H9 (cell line): ENCODE data around the gene NLRC3. TPM values are rescaled to one million over a fixed set of nuclear protein-coding genes. Genes with fewer than 3 reads are reported as not detected.
"Not testable (repeated sequence)": the region's sequence is repeated elsewhere in the genome, so short reads cannot be mapped to it uniquely, and the experiment has no call there.

Experiments
- DNase-seq: peaks from one replicate; pipeline ENCODE4 v3.0.0-alpha.2; 2017
- H2AFZ ChIP-seq: one replicate; pipeline ENCODE4 v1.6.1; 2013; ENCODE audit warnings: mild to moderate bottlenecking, low read length, control low read depth, moderate library complexity
- H2AK5ac ChIP-seq: 2 replicates; pipeline ENCODE4 v1.6.1; 2013; ENCODE audit warnings: low read length, control low read depth, mixed read lengths; ENCODE audit not compliant: insufficient read length
- H2BK120ac ChIP-seq: one replicate; pipeline ENCODE4 v1.6.1; 2013; ENCODE audit warnings: low read depth, mild to moderate bottlenecking, low read length, control low read depth, inconsistent platforms; ENCODE audit not compliant: poor library complexity, severe bottlenecking
- H2BK12ac ChIP-seq: 2 replicates; pipeline ENCODE4 v1.6.1; 2013; ENCODE audit warnings: low read length, control low read depth, mixed read lengths, low read depth; ENCODE audit not compliant: insufficient read length
- H2BK15ac ChIP-seq: 2 replicates; pipeline ENCODE4 v1.6.1; 2013; ENCODE audit warnings: low read depth, low read length, control low read depth
- H2BK20ac ChIP-seq: one replicate; pipeline ENCODE4 v1.6.1; 2013; ENCODE audit warnings: low read depth, mild to moderate bottlenecking, low read length, control low read depth, inconsistent platforms; ENCODE audit not compliant: poor library complexity, severe bottlenecking
- H2BK5ac ChIP-seq: 2 replicates; pipeline ENCODE4 v1.6.1; 2013; ENCODE audit warnings: low read length, control low read depth, mixed read lengths; ENCODE audit not compliant: insufficient read length
- H3K14ac ChIP-seq: 2 replicates; pipeline ENCODE4 v1.6.1; 2013; ENCODE audit warnings: low read length, control low read depth; ENCODE audit not compliant: insufficient read depth
- H3K18ac ChIP-seq: 2 replicates; pipeline ENCODE4 v1.6.1; 2013; ENCODE audit warnings: low read depth, mild to moderate bottlenecking, mixed read lengths, low read length, control low read depth; ENCODE audit not compliant: insufficient read length
- H3K23ac ChIP-seq: 2 replicates; pipeline ENCODE4 v1.6.1; 2013; ENCODE audit warnings: low read length, control low read depth, mixed read lengths, low read depth; ENCODE audit not compliant: insufficient read length
- H3K23me2 ChIP-seq: 2 replicates; pipeline ENCODE4 v1.6.1; 2013; ENCODE audit warnings: low read depth, mild to moderate bottlenecking, mixed read lengths, low read length, control low read depth; ENCODE audit not compliant: insufficient read length, poor library complexity, severe bottlenecking
- H3K27ac ChIP-seq: 2 replicates; pipeline ENCODE4 v1.5.1; 2013; ENCODE audit warnings: low read length, control low read depth, mixed read lengths, low read depth; ENCODE audit not compliant: insufficient read length
- H3K27me3 ChIP-seq: 2 replicates; pipeline ENCODE4 v1.6.1; 2013; ENCODE audit warnings: low read length, control low read depth, inconsistent platforms; ENCODE audit not compliant: insufficient read depth
- H3K4ac ChIP-seq: 2 replicates; pipeline ENCODE4 v1.6.1; 2013; ENCODE audit warnings: low read depth, mild to moderate bottlenecking, control low read depth, inconsistent platforms, low read length, moderate library complexity
- H3K4me1 ChIP-seq: 2 replicates; pipeline ENCODE4 v1.6.1; 2013; ENCODE audit warnings: low read length, control low read depth, inconsistent platforms; ENCODE audit not compliant: insufficient read depth
- H3K4me2 ChIP-seq: 2 replicates; pipeline ENCODE4 v1.6.1; 2013; ENCODE audit warnings: low read length, control low read depth, mixed read lengths; ENCODE audit not compliant: insufficient read length, insufficient read depth
- H3K56ac ChIP-seq: 2 replicates; pipeline ENCODE4 v1.6.1; 2013; ENCODE audit warnings: low read depth, mild to moderate bottlenecking, mixed read lengths, low read length, control low read depth; ENCODE audit not compliant: insufficient read length
- H3K79me1 ChIP-seq: 2 replicates; pipeline ENCODE4 v1.6.1; 2013; ENCODE audit warnings: low read depth, mild to moderate bottlenecking, moderate library complexity, low read length, control low read depth, inconsistent platforms; ENCODE audit not compliant: insufficient read depth, poor library complexity, severe bottlenecking
- H3K79me2 ChIP-seq: 2 replicates; pipeline ENCODE4 v1.6.1; 2013; ENCODE audit warnings: low read length, control low read depth, inconsistent platforms; ENCODE audit not compliant: insufficient read depth
- H3K9ac ChIP-seq: 2 replicates; pipeline ENCODE4 v1.6.1; 2013; ENCODE audit warnings: low read length, control low read depth, mixed read lengths; ENCODE audit not compliant: insufficient read length; ENCODE audit errors: extremely low read depth
- H3K9me3 ChIP-seq: one replicate; pipeline ENCODE4 v1.6.1; 2013; ENCODE audit warnings: low read depth, low read length, inconsistent platforms; ENCODE audit not compliant: control insufficient read depth
- H3T11ph ChIP-seq: one replicate; pipeline ENCODE4 v1.6.1; 2013; ENCODE audit warnings: mild to moderate bottlenecking, low read length, control low read depth, inconsistent platforms
- H4K20me1 ChIP-seq: one replicate; pipeline ENCODE4 v1.6.1; 2013; ENCODE audit not compliant: control insufficient read depth, insufficient read length, insufficient read depth
- H4K5ac ChIP-seq: 2 replicates; pipeline ENCODE4 v1.6.1; 2013; ENCODE audit warnings: low read depth, mild to moderate bottlenecking, mixed read lengths, low read length, control low read depth; ENCODE audit not compliant: insufficient read length
- H4K8ac ChIP-seq: replicated peaks from 2 replicates; pipeline ENCODE4 v1.6.1; 2013; ENCODE audit warnings: low read length, control low read depth, mixed read lengths, low read depth; ENCODE audit not compliant: insufficient read length
- H4K91ac ChIP-seq: 2 replicates; pipeline ENCODE4 v1.6.1; 2013; ENCODE audit warnings: low read depth, mild to moderate bottlenecking, moderate library complexity, mixed read lengths, low read length, control low read depth; ENCODE audit not compliant: insufficient read length
- H3K27ac Mint-ChIP-seq, 3 experiments: 2 replicates in 2 of 3; 3 replicates in 1 of 3; pipeline ENCODE4 v1.8.0; 2020 to 2021; ENCODE audit warnings: mixed read lengths in 3 of 3, mild to moderate bottlenecking in 1 of 3, moderate library complexity in 1 of 3
- H3K27me3 Mint-ChIP-seq: 2 replicates; pipeline ENCODE4 v1.8.0; 2021; ENCODE audit warnings: low read depth, mild to moderate bottlenecking, moderate library complexity, mixed read lengths
- H3K36me3 Mint-ChIP-seq, 3 experiments: 2 replicates in 2 of 3; 3 replicates in 1 of 3; pipeline ENCODE4 v1.8.0; 2020 to 2021; ENCODE audit warnings: low read depth in 3 of 3, mixed read lengths in 3 of 3; ENCODE audit not compliant: insufficient read depth in 1 of 3
- H3K4me1 Mint-ChIP-seq, 2 experiments: 2 replicates each; pipeline ENCODE4 v1.8.0; 2020; ENCODE audit warnings: mixed read lengths in 2 of 2
- H3K4me3 Mint-ChIP-seq, 2 experiments: 2 replicates in 1 of 2; 3 replicates in 1 of 2; pipeline ENCODE4 v1.8.0; 2020 to 2021; ENCODE audit warnings: mild to moderate bottlenecking in 2 of 2, mixed read lengths in 2 of 2, moderate library complexity in 1 of 2
- H3K9me3 Mint-ChIP-seq, 2 experiments: 2 replicates in 1 of 2; 3 replicates in 1 of 2; pipeline ENCODE4 v1.8.0; 2020; ENCODE audit warnings: mild to moderate bottlenecking in 2 of 2, mixed read lengths in 2 of 2, moderate library complexity in 1 of 2
- CTCF ChIP-seq: fragments of 200-600 bp; sonication (generic); conservative IDR thresholded peaks from 3 replicates; pipeline ENCODE4 v1.8.0; 2021; ENCODE audit warnings: antibody characterized with exemption, mild to moderate bottlenecking
- WGBS: extraction: QIAGEN DNeasy Blood & Tissue Kit; methylation state at CpG from one replicate; pipeline ENCODE4 v1.1.7; 2013; ENCODE audit warnings: missing lambda C conversion rate, low lambda C conversion rate, mixed read lengths; ENCODE audit not compliant: insufficient read length; ENCODE audit errors: extremely low coverage; 5-methylcytosine and 5-hydroxymethylcytosine counted together
- total RNA-seq: library from RNA; stranded (reverse); gene quantifications from 2 replicates; pipeline ENCODE4 v1.2.1, GENCODE V29; 2021

The NLRC3 gene
- total RNA-seq, 1 experiment from 2014 or later = 0.44 TPM

DNA sequence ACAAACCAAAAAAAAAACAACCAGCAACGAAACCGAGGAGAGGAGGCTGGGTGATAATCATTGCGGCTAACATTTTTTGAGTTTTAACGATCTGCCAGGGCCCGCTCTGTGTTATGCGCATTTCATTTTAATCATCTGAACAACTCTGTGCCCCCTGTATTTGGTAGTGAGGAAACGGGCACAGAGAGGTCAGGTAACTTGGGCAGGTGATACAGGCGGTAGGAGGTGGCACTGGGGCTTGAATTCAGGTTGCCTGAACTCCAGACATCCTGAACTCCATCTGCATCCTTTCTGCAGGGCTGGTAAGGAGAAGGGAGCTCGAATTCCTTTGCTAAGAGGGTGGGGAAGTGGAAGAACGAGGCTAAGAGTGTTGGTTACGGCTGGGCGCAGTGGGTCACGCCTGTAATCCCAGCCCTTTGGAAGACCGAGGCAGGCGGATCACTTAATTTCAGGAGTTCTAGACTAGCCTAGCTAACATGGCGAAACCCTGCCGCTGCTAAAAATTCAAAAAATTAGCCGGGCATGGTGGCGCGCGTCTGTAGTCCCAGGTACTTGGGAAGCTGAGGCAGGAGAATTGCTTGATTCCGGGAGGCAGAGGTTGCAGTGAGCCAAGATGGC lies 75.3 kb downstream of the NLRC3 start:
- Histone ChIP-seq H3T11ph (no peak overlapping the region), H3K23ac (no peak overlapping the region)

GRCh38 chr16:3501412-3501761 lies 75.8 kb downstream of the NLRC3 start:
- not testable (repeated sequence) for H4K20me1 ChIP-seq, H2BK120ac ChIP-seq, H2AK5ac ChIP-seq, H2BK5ac ChIP-seq, H3K18ac ChIP-seq, H2BK20ac ChIP-seq, H3K56ac ChIP-seq, H2BK15ac ChIP-seq, H3K27me3 ChIP-seq, H2AFZ ChIP-seq, H3T11ph ChIP-seq, H3K4me1 ChIP-seq, H3K79me1 ChIP-seq, H3K14ac ChIP-seq, H4K5ac ChIP-seq, H3K23ac ChIP-seq, H3K9me3 ChIP-seq, H3K9me3 Mint-ChIP-seq, H2BK12ac ChIP-seq, H4K8ac ChIP-seq, H3K4ac ChIP-seq, DNase-seq, H3K27ac ChIP-seq, H4K91ac ChIP-seq, H3K23me2 ChIP-seq, H3K79me2 ChIP-seq
- Mint-ChIP-seq H3K27ac (peak overlapping the region; percentile 87 to 95 (median 94); a peak in 6 of 7 replicates), H3K4me1 (peaks cover 12 to 16% of the 10 kb centered on the region in 2 experiments), H3K36me3 (peaks cover 0 to 15% (median 4%) of the 10 kb centered on the region in 3 experiments; a peak in 3 of 7 replicates), H3K4me3 (peak overlapping the region; percentile 89 to 92), H3K27me3 (peaks cover 10% of the 10 kb centered on the region; the same call in 1 of the 2 replicates)
- peak overlapping the region; percentile 36 for H3K4me2 ChIP-seq
- no CpG with 5 or more reads among the region's 24 CpGs for WGBS
- H3K9ac ChIP-seq = peak overlapping the region; percentile 9

More for the DNA sequence above, 75.3 kb downstream of the NLRC3 start:
- peak overlapping the region; percentile 46 to 95 (median 87); a peak in 6 of 7 replicates for H3K27ac Mint-ChIP-seq
- peaks cover 12 to 16% of the 10 kb centered on the region in 2 experiments for H3K4me1 Mint-ChIP-seq
- no peaks in the 10 kb centered on the region; the same call in 1 of the 2 replicates for H3K4me1 ChIP-seq
- no peaks in the 10 kb centered on the region for H3K9me3 ChIP-seq
- no peak overlapping the region for H2AK5ac ChIP-seq
- H2BK15ac ChIP-seq = no peak overlapping the region
- DNase-seq = no peak
- no peaks in the 10 kb centered on the region for H4K20me1 ChIP-seq
- H3K4ac ChIP-seq = no peak overlapping the region
- no peak overlapping the region; the same call in 1 of the 2 replicates for H3K14ac ChIP-seq
- H3K27me3 ChIP-seq = no peaks in the 10 kb centered on the region
- no peak overlapping the region for H4K91ac ChIP-seq
- H3K27ac ChIP-seq = no peak overlapping the region
- no peak overlapping the region for H3K56ac ChIP-seq
- peak overlapping the region; percentile 36 for H3K4me2 ChIP-seq
- peak overlapping the region; percentile 89 to 92 for H3K4me3 Mint-ChIP-seq
- H2BK120ac ChIP-seq = no peak overlapping the region
- peak overlapping the region; percentile 59 for H3K9ac ChIP-seq
- no peak overlapping the region for H2AFZ ChIP-seq
- no peak overlapping the region for H2BK20ac ChIP-seq
- peaks cover 10% of the 10 kb centered on the region; the same call in 1 of the 2 replicates for H3K27me3 Mint-ChIP-seq
- no peak overlapping the region for H4K8ac ChIP-seq
- H3K18ac ChIP-seq = peak overlapping the region; percentile 2
- no peak overlapping the region for H2BK12ac ChIP-seq
- H3K36me3 Mint-ChIP-seq = peaks cover 0 to 15% (median 4%) of the 10 kb centered on the region in 3 experiments; a peak in 3 of 7 replicates
- H2BK5ac ChIP-seq = no peak overlapping the region
- no peaks in the 10 kb centered on the region for H3K9me3 Mint-ChIP-seq
- no peak for TF ChIP-seq CTCF
- no CpG with 5 or more reads among the region's 22 CpGs for WGBS
- H3K79me1 ChIP-seq = no peaks in the 10 kb centered on the region
- H3K79me2 ChIP-seq = no peaks in the 10 kb centered on the region
- peaks cover 4% of the 10 kb centered on the region for H3K23me2 ChIP-seq
- no peak overlapping the region for H4K5ac ChIP-seq
